Hematopoietic multipotent progenitor cell (in vitro differentiated cells): ENCODE measurements around the gene HOMER1. TPM values are rescaled to one million over a fixed set of nuclear protein-coding genes. Genes with fewer than 3 reads are reported as not detected.

Experiments
- DNase-seq, 3 donors: peaks; one replicate each; pipeline ENCODE4 v3.0.0-alpha.2; 2011 to 2015; ENCODE audit warnings: low read depth in 2 of 3, low spot score in 2 of 3
- small RNA-seq: library from RNA; depleted of rRNA; stranded (forward); fragments of <200 nt; gene quantifications from one replicate; pipeline ENCODE3, GENCODE V24; 2012
- total RNA-seq: library from RNA; depleted of rRNA; stranded (reverse); fragments of >200 nt; gene quantifications from one replicate; pipeline ENCODE4 v1.2.3, GENCODE V29; 2012

Gene HOMER1
- total RNA-seq, 1 donor = 0.54 TPM

DNA sequence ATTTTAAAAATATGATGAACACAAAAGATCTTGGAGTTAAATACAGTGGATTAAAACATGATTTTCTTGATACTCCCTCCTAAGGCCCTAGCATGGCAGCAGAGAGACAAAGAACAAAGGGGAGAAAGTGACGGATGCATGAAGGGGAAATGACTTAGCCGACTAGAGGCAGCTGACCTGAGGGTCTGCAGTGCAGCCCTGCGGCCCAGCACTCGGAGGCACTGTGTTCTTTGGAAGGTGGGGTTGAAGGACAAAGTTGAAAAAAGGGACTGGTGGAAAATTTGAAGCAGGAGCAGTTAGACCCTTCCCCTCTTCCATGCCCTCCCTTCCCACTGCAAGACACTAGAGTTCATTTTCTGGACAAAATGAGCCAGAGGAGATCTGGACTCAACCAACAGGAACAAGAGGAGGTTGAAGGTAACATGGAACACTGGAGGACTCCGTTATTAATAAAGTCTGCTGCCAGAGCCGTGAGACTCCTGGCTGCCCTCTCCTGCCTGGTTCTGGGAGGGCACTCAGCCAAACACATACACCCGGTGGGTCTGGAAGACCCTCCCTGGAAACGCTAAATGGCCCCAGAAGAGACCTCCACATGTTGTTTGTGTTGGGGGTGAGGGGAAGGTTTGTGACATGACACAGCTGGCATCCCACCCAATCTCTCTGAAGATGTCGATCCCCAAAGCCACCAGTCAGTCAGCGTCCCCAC is 179.9 kb downstream of the HOMER1 start:
- DNase-seq = no peak

DNA sequence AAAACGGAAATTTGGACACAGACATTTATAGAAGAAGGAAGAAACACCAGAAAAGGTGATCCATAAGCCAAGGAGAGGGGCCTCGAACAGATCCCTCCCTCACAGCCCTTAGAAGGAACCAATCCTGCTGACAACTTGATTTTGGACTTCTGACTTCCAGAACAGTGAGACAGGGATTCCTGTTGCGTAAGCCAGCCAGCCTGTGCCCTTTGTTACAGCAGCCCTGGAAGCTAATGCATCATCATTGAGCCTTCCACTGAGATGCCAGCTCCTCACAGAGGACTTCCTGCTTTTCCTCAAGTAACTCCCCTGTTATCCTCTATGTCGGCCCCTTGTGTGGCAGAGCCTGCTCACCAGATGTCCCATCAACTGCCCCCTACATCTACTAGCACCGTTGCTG is 183.9 kb downstream of the HOMER1 start:
- no peak for DNase-seq

DNA sequence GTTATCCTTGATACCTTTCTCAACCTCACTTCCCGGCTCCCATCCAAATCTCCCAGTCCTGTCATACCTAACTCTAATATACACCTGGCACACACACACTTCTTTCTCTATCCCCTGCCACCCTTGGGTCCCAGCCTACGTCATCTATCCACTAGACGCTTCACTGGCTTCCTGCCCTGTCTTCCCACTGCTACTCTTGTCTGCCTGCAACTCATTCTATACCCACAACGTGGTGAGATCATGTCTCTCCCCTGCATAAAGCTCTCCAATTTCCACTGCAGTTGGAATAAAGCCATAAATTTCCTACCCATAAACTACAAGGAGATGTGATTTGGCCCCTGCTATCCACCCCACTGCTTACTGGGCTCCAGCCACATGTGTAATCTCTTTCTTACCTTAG is 184.5 kb downstream of the HOMER1 start:
- no peak for DNase-seq

Small RNA genes lying within 50 kb of the gene (small RNA-seq; reads per million reads assigned to genes)
- gene RF00019 = not detected

Other genes starting within 250 kb of the HOMER1 start
- 57.1 TPM for gene TENT2, start 98.3 kb upstream of the HOMER1 start, total RNA-seq
- 0.27 TPM for gene CMYA5, start 175.7 kb upstream of the HOMER1 start, total RNA-seq